HG02973 (cell line): ENCODE data around the gene F2RL1.
"Not testable (repeated sequence)": the region's sequence is repeated elsewhere in the genome, so short reads cannot be mapped to it uniquely, and the experiment has no call there.

Source experiments
- ATAC-seq: cut with Tn5 transposase; IDR thresholded peaks from one replicate; pipeline ENCODE4 v1.9.1; 2021; ENCODE audit warnings: moderate library complexity; ENCODE audit not compliant: unreplicated experiment

F2RL1 gene

GRCh38 chr5:76818844-76819831, at the start of gene F2RL1:
F2RL1 (plus strand) TSS chr5:76819030; CDS start chr5:76819183, 153 bp downstream.
- no peak for ATAC-seq

- not testable (repeated sequence) for ATAC-seq
These were observed 47.8 kb upstream of the F2RL1 start for GRCh38 chr5:76771041-76771440.

GRCh38 chr5:76771705-76772405, 47.0 kb upstream of the F2RL1 start:
- ATAC-seq: no peak

DNA sequence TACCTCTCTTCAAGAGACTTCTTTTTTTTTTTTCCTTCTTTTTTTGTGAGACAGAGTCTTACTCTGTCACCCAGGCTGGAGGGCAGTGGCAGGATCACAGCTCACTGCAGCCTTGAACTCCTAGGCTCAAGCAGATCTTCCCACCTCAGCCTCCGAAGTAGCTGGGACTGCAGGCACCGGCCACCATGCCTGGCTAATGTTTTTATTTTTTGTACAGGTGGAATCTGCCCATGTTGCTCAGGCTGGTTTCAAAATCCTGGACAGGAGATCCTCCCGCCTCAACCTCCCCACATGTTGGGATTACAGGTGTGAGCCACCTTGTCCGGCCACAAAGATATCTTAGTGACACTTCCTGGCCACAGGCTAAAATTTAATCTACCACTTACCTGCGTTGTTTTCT, 42.9 kb upstream of the F2RL1 start:
- no peak for ATAC-seq

DNA sequence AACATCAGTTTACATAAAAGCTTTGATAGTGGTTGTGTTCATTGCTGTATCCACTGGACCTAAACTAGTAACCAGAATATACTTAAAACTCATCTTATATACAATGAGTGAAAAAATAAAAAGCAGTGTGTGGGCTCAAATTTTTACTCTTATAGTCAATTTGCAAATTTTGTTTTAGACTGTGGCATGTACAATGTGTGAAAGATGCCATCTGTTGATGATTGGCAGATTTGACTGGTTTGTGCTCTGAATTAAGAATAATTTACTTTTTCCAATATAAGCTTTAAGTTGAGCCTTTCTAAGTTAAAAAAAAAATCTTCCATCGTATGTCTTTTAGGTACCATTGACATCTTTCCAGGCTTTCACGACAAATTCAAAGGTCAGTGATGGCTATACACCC, 42.4 kb upstream of the F2RL1 start:
- ATAC-seq: no peak

GRCh38 chr5:76780616-76781015, 38.2 kb upstream of the F2RL1 start:
- not testable (repeated sequence) for ATAC-seq

DNA sequence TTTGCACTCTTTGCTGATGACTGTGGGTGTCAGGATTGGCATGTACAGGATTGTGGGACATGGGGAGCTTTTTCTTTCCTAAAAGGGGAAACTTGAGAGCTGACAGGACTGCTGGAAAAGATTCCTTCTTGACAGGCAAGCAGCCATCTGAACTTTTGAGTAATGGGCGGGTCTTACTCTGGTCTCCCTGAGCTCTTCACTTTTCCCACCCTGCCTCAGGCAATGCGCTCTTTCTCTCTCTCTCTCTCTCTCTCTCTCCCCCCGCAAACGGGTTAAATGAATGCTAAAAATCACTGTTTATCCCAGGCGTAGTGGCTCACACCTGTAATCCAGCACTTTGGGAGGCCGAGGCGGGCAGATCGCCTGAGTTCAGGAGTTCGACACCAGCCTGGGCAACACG, 37.1 kb upstream of the F2RL1 start:
- no peak for ATAC-seq

DNA sequence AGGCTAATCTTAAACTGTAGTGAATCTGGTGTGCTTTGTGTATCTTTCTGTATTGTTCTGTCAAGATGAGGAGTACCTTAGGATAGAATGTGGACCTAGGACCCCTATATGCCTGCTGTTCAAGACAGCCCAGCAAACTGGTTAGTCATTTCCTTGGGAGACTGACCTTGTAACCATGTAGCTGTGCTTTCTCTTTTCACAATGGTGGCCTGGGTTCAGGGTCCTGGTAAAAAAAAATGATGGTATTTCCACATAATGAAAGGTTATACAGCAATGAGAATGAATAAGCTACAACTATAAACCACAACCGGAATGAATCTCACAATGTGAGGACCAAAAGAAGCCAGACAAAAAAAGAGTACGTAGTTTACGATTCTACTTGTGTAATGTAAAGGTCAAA, 36.4 kb upstream of the F2RL1 start:
- no peak for ATAC-seq

GRCh38 chr5:76787237-76787636, 31.6 kb upstream of the F2RL1 start:
- no peak for ATAC-seq

DNA sequence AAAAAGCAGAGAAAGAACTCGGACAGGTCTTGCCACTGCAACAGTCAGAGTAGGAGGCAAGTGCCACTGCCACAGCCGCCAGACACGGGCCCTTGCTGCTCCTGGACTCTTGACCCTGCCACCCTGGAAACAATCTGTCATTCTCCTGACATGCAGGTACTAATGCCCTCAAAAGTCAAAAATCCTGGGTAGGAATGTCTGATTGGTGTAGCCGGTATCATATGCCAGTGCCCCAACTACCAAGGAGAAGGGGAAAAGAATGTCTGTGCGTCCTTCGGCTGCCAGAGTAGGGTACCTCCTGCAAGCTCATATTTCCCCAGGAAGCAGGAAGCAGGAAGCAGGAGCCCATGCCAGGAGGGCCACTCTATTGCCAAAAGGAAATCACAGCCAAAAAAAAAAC, 30.5 kb upstream of the F2RL1 start:
- ATAC-seq: no peak

DNA sequence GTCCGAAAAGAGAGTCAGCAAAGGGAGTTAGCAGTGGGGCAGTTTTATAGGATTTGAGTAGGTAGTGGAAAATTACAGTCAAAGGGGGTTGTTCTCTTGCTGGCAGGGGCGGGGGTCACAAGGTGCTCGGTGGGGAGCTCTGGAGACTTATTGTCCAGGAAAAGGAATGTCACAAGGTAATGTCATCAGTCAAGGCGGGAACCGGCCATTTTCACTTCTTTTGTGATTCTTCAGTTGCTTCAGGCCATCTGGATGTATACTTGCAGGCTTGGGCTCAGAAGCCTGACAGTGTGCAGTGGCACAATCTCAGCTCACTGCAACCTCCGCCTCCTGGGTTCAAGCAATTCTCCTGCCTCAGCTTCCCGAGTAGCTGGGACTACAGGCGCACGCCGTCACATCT, 29.6 kb upstream of the F2RL1 start:
- ATAC-seq: not testable (repeated sequence)

DNA sequence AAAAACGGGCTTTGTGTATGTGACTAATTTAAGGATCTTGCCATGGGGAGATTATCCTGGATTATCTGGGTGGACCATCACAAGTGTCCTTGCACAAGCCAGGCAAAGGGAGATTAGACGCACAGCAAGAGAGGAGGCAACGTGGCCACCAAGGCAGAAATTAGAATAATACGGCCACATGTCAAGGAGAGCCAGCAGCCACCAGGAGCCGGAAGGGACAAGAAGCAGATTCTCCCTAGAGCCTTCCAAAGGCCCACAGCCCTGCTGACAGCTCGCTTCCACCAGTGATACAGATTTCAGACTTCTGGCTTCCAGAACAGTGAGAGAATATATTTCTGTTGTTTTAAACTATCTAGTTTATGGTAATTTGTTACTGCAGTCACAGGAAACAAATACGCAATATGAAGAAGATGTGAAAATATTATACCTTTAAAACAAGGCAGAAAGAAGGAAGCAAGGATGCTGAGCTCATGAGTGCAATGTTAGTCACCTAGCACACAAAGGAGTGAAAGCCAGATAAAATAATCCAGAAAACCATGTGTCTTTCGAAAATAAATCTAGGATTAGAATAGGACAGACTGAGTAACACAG, 28.7 kb upstream of the F2RL1 start:
- ATAC-seq: no peak

- no peak for ATAC-seq
These were observed 28.1 kb upstream of the F2RL1 start for GRCh38 chr5:76790632-76791290.

- ATAC-seq: no peak
These were observed 27.4 kb upstream of the F2RL1 start for GRCh38 chr5:76791461-76791860.

GRCh38 chr5:76794871-76795270, 24.0 kb upstream of the F2RL1 start:
- no peak for ATAC-seq

DNA sequence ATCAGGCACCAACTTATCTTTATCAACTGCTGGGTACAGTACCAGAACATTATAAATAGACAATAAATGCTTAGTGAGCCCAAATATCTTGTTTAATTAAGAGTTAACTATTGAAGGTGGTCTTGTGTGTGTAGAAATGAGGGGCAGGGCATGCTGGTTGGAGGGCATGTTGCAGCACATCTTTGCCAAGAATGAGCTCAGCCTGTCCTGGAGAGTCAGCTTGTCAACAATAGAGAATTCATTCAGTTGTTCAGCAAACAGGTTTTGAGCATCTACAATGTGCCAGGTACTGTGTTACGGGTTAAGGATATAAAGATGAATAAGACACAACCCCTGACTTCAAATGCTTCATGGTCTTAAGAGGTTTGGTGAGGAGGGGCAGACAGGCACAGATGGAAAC, 19.2 kb upstream of the F2RL1 start:
- no peak for ATAC-seq

DNA sequence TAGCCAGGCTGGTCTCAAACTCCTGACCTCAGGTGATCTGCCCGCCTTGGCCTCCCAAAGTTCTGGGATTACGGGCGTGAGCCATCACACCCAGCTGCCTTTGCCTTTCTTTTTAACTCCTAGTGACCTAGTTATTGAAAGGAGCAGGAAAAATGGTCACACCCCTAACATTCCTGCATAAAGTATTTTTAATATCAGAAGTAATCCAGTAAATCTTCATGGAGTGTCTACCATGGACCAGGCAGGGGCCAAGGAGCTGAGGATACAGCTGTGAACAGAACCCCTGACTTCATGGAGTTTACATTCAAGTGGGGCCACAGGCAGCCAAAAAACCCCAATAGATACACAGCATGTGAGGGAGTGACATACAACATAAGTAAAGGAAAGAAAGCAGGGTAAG, 18.3 kb upstream of the F2RL1 start:
- no peak for ATAC-seq

DNA sequence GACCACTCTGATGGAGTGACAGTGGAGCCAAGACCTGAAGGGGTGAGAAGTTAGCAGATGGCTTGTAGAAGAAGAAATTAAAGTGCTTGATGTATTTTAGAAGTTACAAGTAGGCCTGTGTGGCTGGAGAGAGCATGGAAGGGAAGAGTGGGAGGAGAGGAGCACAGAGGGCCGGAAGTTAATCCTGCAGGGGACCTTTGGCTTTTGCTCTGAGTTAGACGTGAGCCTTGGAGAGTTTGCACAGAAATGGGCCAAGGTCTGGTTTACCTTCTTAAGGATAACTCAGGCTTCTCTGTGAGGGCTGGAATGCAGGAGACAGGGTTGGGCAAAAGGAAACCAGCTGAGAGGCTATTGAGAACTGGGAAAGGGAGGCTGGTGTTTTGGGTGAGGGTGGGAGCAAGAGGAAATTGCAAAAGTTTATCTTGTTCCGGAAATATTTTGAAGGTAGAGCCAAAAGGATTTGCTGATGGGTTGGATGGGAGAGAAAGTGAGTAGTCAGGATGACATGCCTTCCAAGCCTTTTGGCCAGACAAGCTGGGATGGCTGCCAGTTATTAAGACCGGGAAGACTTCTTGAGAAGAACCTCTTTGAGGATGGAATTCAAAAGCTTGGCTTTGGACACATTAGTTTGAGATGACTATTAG, 17.5 kb upstream of the F2RL1 start:
- no peak for ATAC-seq

- no peak for ATAC-seq
These were observed 17.0 kb upstream of the F2RL1 start for GRCh38 chr5:76801803-76802195.

DNA sequence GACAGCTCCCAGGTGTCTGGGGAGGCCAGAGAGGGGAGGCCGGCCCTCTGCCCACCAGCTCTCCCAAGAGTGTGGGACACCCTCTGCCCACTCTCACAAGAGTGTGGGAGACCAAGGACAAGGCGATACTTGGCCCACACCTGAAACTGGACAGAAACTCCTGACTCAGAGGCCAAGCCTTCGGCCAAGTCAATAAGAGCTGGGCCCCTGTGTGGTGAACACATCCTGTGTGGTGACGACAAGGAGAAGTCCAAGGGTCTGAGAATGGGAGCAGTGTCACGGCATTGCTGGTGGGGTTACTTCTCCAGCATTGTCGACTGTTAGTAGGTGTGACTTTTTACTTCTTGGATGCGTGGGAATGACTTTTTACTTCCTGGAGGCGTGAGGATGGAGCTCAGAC, 14.6 kb upstream of the F2RL1 start:
- ATAC-seq: no peak
